Cerebellar cortex (tissue), 1 donor: Measurements from ENCODE around the gene RASSF9.
A peak's percentile ranks its signal among the peaks of the same experiment; 100 is the strongest.

ENCODE experiments used
- DNase-seq: peaks from one replicate; pipeline ENCODE4 v3.0.0-alpha.2; 2015; ENCODE audit warnings: low spot score

Gene RASSF9

DNA sequence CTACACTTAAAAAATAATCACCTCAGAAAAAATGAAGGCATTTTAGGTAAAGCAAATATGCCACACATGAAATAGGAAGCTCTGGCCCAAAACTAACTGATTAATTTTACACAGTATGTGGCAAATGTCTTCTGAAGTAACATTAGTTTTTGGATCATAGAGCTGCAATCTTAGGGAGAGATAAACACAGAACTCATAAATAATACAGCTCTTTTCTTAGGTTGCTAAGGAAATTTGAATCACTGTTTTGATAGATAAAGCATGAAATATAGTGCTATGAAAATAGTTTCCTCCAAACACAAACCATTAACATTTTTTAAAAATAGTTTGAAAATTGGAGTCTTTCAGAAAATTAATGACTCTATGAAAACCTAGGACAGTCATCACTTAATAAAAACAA lies 15.0 kb downstream of the RASSF9 start:
- no peak for DNase-seq

DNA sequence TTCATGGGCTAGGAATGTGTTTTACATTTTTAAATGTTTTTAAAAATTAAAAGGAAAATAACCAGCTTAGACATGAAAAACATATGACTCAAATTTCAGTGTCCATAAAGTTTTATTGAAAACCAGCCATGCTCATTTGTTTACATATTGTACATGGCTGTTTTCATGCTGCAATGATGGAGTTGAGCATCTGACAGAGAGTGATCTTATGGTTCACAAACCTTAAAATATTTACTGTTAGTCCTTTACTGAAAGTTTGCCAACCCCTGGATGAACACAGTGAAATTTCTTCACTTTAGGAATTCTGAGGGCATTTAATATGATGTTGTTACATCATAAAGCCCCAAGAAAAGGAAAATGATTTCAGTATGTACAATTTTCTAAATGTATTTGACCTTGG lies 16.1 kb downstream of the RASSF9 start:
- DNase-seq = no peak

- DNase-seq = no peak
Measured at GRCh38 chr12:85814741-85815140, 21.5 kb downstream of the RASSF9 start.

GRCh38 chr12:85814071-85814470 lies 22.1 kb downstream of the RASSF9 start:
- DNase-seq = peak; percentile 36

DNA sequence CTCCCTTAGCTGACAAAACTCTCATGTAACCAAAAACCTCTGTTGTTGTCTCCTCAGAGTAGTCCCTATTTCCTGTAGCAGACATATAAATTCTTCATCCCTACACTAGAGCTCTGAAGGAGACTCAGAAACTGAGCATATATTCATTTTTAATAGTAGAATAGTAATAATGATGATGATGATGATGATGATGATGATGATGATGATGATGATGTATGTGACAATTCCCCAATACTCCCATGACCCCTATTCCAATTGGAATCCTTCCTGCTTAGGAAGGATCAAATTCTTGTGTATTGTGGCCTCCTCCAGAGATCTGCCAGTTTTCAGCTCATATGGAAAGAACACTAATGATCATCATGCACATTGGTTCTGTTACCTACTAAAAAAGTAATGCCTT lies 26.7 kb downstream of the RASSF9 start:
- no peak for DNase-seq

GRCh38 chr12:85807730-85808129 lies 28.5 kb downstream of the RASSF9 start:
- DNase-seq = no peak

DNA sequence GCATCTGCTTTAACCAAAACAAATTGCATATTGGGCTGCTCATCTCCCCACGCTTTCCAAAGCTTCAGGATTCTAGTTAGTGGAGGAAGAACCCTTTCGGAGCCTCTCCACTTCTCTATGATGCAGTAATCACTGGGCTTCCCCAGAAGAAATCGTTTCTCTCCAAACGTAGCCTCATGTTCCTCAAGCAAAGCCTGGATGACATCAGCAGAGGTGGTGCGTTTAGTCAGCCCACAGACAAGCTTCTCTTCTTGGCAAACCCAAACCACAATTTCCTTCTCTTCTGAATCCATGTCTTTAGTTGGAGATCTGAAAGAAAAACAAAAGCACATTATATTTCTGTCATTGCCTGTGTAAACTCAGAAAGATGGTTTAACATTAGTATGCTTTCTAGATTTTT lies 30.6 kb downstream of the RASSF9 start:
- no peak for DNase-seq

DNA sequence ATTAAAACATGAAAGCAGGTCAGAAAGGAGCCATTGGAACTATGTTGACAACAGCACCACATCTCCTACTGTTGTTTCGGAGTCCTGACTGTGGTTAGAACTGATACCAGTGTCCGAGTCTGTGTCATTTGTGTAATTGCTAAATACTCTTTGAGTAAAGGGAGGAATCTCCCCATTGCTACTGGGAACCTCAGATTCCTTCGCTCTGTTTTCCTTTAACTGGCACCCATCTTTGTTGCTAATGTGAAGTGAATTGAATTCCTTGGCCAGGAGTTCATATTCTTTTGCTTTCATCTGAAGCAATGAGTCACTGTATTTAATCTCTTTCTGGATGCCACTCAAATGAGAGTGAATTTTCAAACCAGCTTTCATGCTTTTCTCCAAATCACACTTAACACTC lies 31.5 kb downstream of the RASSF9 start:
- no peak for DNase-seq

DNA sequence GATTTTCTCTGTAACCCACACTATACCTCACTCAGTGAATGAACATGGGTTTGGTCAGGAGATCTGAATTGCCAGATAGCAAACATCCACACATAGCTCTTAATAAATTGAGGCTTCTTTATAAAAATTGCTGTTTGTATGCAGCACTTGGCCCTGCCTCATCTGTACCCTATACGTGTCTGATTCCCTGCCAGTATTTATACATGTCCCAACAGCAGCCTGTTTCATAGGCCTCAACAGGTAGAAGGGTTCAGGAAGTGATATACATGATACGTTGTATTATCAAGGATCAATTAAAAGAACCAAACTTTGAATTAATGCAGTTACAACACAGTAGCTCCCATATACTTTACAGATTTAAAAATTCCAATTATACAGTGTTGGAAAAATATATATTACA lies 32.3 kb downstream of the RASSF9 start:
- DNase-seq = no peak

- no peak for DNase-seq
Measured at GRCh38 chr12:85803231-85803630, 33.0 kb downstream of the RASSF9 start.

GRCh38 chr12:85798122-85798521 lies 38.1 kb downstream of the RASSF9 start:
- no peak for DNase-seq

GRCh38 chr12:85796001-85796400 lies 40.2 kb downstream of the RASSF9 start:
- no peak for DNase-seq

DNA sequence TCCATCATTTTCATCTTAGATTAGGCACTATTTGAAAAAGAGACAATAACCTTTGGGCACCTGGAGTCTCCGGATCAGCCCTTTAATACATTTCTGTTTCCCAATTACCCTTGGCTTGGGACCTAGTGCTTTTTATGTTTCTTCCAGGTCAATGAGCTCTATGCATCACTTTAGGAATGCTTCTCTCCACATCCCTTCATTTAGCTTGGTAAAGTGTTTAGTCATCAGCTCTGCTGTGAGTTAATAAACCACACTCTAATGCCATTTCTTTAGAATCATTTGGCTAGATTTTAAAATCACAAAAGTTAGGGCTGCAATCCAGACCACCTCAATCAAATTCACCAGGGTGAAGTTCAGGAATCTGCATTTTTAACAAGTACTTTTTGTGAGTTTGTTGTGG lies 41.7 kb downstream of the RASSF9 start:
- DNase-seq = no peak

DNA sequence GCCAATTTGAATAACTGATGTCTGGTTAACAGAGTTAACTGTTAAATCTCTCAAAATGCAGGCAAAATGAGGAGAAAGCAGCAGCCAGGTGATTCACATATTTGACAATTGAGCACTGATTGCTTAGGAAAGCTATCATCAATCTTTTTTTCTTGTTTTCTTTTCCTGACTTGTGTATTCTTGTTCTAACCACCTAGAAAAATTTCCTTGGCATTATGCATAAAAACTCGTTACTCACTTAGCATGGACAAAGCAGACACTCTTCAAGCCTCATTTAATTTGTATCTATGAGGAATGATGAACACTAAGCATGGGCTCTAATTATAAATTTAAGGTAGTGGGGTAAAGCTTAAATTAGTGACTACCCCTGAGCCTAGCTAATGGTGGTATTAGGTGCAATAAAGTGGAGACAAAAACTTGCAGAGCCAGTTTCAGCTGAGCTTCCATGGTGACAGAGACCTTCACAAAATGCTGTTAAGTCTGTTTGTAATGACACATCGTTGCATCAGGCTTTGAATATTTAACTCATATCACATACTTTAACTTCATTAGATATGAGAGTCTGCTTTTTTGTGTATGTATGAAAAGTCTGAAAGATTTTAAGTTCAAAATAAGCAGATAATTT lies 52.0 kb downstream of the RASSF9 start:
- no peak for DNase-seq

GRCh38 chr12:85782711-85783110 lies 53.5 kb downstream of the RASSF9 start:
- no peak for DNase-seq

GRCh38 chr12:85781766-85782165 lies 54.4 kb downstream of the RASSF9 start:
- DNase-seq = peak; percentile 99

DNA sequence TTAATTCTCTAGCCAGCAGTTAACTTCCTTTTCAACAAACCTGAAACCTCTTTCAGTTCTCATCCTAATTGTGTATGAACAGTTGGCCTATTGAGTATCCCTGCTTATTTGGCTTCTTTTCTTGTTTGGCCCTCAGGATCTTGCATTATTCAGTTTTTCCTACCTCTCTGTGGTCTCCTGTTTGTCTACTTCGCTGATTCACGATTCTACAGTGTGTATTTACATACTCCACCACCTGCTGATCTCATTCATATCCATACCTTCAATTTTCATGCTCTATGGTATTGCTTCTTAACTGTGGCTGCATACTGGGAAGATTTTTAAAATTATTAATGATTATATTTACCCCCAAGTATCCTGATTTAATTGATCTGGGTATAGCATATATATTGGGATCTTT lies 56.4 kb downstream of the RASSF9 start:
- no peak for DNase-seq

DNA sequence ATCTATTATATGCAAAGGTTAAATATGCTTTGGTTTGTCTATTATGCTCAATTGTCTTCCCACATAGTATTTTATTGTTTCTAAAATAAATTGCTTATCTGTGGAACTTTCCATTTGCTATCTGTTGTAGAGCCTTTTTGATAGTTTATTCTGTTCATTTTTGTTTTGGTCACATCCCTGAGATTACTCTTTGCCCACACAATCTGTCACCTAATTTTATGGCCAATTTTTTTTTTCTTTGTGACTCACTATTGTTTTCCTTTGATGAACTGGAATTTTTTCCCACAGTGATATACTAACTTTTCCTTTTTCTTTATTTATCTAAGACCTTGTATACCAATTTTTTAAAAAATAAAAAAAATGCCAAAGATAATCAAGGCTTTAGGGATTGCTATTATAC lies 61.1 kb downstream of the RASSF9 start:
- peak; percentile 91 for DNase-seq

DNA sequence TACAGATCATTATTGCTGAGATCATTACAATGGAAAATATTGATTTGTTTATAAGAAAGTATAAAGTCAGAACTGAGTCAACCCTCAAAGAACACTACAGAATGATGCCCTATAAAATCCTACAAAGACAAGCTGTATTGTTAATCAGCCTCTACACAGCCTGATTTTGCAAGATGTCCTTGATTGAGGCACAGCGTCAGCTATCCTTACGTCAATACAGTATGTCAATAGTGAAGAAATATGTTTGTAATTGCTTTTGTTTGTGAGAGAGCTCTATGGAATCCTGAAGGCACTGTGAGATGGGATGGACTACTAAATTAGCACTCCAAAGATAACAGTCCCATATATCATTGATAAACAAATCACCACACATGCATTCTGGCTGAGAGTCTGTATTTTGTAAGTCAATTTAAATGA lies 70.7 kb downstream of the RASSF9 start:
- DNase-seq = no peak

- no peak for DNase-seq
Measured at GRCh38 chr12:85759623-85760022, 76.6 kb downstream of the RASSF9 start.

GRCh38 chr12:85759091-85759490 lies 77.1 kb downstream of the RASSF9 start:
- DNase-seq = no peak

DNA sequence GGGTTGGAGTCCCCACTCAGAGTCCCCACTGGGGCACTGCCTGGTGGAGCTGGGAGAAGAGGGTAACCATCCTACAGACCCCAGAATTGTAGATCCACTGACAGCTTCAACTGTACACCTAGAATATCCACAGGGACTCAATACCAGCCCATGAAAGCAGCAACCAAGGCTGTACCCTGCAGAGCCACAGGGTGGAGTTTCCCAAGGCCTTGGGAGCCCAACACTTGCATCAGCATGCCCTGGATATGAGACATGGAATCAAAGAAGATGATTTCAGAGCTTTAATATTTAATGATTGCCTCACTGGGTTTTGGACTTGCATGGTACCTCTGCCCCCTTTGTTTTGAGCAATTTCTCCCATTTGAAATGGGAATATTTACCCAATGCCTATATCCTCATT lies 80.4 kb downstream of the RASSF9 start:
- no peak for DNase-seq
